ENCODE data around the gene MYL9.

DNA sequence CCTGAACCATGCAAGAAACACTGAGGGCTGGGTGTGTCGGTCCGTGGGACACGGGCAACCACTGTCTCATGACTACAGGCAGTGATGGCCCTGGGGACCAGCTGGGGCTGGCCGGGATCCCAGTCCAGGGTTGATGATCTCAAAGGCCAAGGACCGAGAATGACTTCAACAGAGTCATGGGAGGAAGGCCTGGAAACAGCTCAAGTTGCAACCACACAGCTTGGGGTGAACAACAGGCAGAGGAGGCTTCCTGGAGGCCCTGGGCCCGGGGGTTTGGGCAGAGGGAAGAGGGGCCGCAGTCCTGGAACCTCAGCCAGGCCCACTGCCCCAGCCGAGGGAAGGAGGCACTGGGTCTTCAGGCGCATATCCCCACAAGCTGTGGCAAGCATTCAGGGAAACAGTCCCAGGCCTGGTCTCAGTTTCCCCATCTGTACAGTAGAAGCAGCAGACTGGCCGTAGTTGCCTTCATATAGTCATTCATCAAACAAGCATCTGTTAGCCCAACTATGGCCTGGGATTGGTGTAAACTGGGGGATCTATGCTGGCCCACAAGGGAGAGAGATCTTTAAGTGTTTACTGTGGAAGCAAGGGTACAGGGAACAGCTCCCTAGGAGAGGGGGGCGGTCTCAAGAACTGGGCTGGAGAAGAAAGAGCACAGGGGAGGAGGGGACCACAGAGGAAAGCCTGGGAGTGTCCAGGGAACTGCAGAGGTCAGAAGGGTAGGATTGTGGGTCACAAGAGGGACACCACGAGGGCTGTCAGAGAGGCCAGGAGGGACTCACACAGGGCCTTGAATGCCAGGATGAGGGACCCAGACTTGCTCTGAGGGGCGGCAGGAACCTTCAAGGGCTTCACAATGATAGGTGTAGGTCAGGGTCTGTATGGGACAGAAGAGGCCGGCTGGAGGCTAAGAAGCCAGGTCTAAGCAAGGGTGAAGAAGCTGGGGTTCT is 2.1 kb downstream of the MYL9 start:
- TF ChIP-seq EZH2 (IDR thresholded peaks at IDR 0.05; ENCODE audit: insufficient read depth, poor library complexity, severe bottlenecking) (no peak), EZH2phosphoT487 (IDR thresholded peaks at IDR 0.05; ENCODE audit: insufficient read depth, low read depth) (no peak)

Measured in GM23248 (cell line).